ENCODE measurements around the gene TPT1. TPM values are rescaled to one million over a fixed set of nuclear protein-coding genes. Genes with fewer than 3 reads are reported as not detected.

TPT1 gene
- total RNA-seq, 1 experiment from 2014 or later = 2,237 TPM

- CTCF ChIA-PET = no interaction called here
- Histone ChIP-seq H3K9me2 (ENCODE audit: insufficient read depth) (no peaks in the 10 kb centered on the region), H3K4me3 (no peak overlapping the region), H3K4me2 (no peak overlapping the region), H3K4me1 (replicated peaks; ENCODE audit: insufficient read depth) (no peaks in the 10 kb centered on the region), H3K79me2 (ENCODE audit: low read depth) (no peaks in the 10 kb centered on the region), H3K27me3 (ENCODE audit: insufficient read depth, low read depth) (no peaks in the 10 kb centered on the region), H4K20me1 (ENCODE audit: insufficient read depth) (no peaks in the 10 kb centered on the region), H3K27ac (no peak overlapping the region), H2AFZ (no peak overlapping the region), H3K9me3 (ENCODE audit: insufficient read depth, low read depth) (no peaks in the 10 kb centered on the region), H3K36me3 (ENCODE audit: low read depth) (no peaks in the 10 kb centered on the region), H3F3A (ENCODE audit: insufficient read depth, low read depth) (no peaks in the 10 kb centered on the region)
- POLR2A ChIA-PET (ENCODE audit: unreplicated experiment) = interaction anchor here (1.0 kb wide), 1 partner anchor 33 kb away, joined by 12 read pairs; no protein-coding TSS in a partner anchor
- no TSS peak for BruUV-seq (replicated peaks)
- no peak for DNase-seq
- intact Hi-C loops (cut with micrococcal nuclease; ENCODE audit: unreplicated experiment) = no loop called here
- TF ChIP-seq CTCF (conservative IDR thresholded peaks at IDR 0.05) (no peak), EZH2 (IDR thresholded peaks at IDR 0.05; ENCODE audit: low read depth) (no peak)
These were observed 33.9 kb upstream of the TPT1 start for GRCh38 chr13:45374917-45375316.

GRCh38 chr13:45373162-45373547, 32.2 kb upstream of the TPT1 start:
- Histone ChIP-seq H3K79me2 (ENCODE audit: low read depth) (no peaks in the 10 kb centered on the region), H3K4me3 (no peak overlapping the region), H3K36me3 (ENCODE audit: low read depth) (no peaks in the 10 kb centered on the region), H2AFZ (no peak overlapping the region), H3K4me1 (replicated peaks; ENCODE audit: insufficient read depth) (peaks cover 3% of the 10 kb centered on the region), H3K27ac (no peak overlapping the region), H4K20me1 (ENCODE audit: insufficient read depth) (no peaks in the 10 kb centered on the region), H3K27me3 (ENCODE audit: insufficient read depth, low read depth) (no peaks in the 10 kb centered on the region), H3F3A (ENCODE audit: insufficient read depth, low read depth) (no peaks in the 10 kb centered on the region; the same call in 1 of the 2 replicates), H3K9me2 (ENCODE audit: insufficient read depth) (no peaks in the 10 kb centered on the region), H3K9me3 (ENCODE audit: insufficient read depth, low read depth) (no peaks in the 10 kb centered on the region), H3K4me2 (no peak overlapping the region)
- no TSS peak for BruUV-seq (replicated peaks)
- ChIA-PET POLR2A (ENCODE audit: unreplicated experiment) (no interaction called here), CTCF (interaction anchor here (0.8 kb wide), 1 partner anchor 13 kb away, joined by 3 read pairs; no protein-coding TSS in a partner anchor)
- no peak for TF ChIP-seq CTCF (conservative IDR thresholded peaks at IDR 0.05)
- no peak for TF ChIP-seq EZH2 (IDR thresholded peaks at IDR 0.05; ENCODE audit: low read depth)
- intact Hi-C loops (cut with micrococcal nuclease; ENCODE audit: unreplicated experiment) = no loop called here
- DNase-seq = no peak

GRCh38 chr13:45372189-45373161, 31.5 kb upstream of the TPT1 start:
- H3K36me3 ChIP-seq (ENCODE audit: low read depth) = no peaks in the 10 kb centered on the region
- no peak for DNase-seq
- H3F3A ChIP-seq (ENCODE audit: insufficient read depth, low read depth) = peaks cover 7% of the 10 kb centered on the region
- H3K9me3 ChIP-seq (ENCODE audit: insufficient read depth, low read depth) = no peaks in the 10 kb centered on the region
- no peaks in the 10 kb centered on the region for H3K79me2 ChIP-seq (ENCODE audit: low read depth)
- intact Hi-C loops (cut with micrococcal nuclease; ENCODE audit: unreplicated experiment) = no loop called here
- H2AFZ ChIP-seq = no peak overlapping the region
- CTCF ChIA-PET = interaction anchor here (0.7 to 0.8 kb wide), 2 partner anchors 13 to 102 kb away, joined by 3 to 4 read pairs; no protein-coding TSS in a partner anchor
- no peak overlapping the region for H3K4me3 ChIP-seq
- TF ChIP-seq EZH2 (IDR thresholded peaks at IDR 0.05; ENCODE audit: low read depth) (no peak), CTCF (conservative IDR thresholded peaks at IDR 0.05) (no peak)
- no TSS peak for BruUV-seq (replicated peaks)
- H3K27ac ChIP-seq = no peak overlapping the region
- H3K4me2 ChIP-seq = no peak overlapping the region
- no peaks in the 10 kb centered on the region for H3K27me3 ChIP-seq (ENCODE audit: insufficient read depth, low read depth)
- POLR2A ChIA-PET (ENCODE audit: unreplicated experiment) = no interaction called here
- no peaks in the 10 kb centered on the region for H3K9me2 ChIP-seq (ENCODE audit: insufficient read depth)
- peaks cover 10% of the 10 kb centered on the region for H3K4me1 ChIP-seq (replicated peaks; ENCODE audit: insufficient read depth)
- no peaks in the 10 kb centered on the region for H4K20me1 ChIP-seq (ENCODE audit: insufficient read depth)
